WTC11 (cell line): ENCODE measurements around the gene UVRAG.
"Not testable (repeated sequence)": the region's sequence is repeated elsewhere in the genome, so short reads cannot be mapped to it uniquely, and the experiment has no call there.

ENCODE experiments used
- ETV6 ChIP-seq: sonication (generic); formaldehyde crosslinking; IDR thresholded peaks from 2 replicates; pipeline ENCODE4 v1.8.1; 2022; ENCODE audit warnings: mild to moderate bottlenecking, missing genetic modification reagents
- IRF2 ChIP-seq: sonication (generic); formaldehyde crosslinking; IDR thresholded peaks from 2 replicates; pipeline ENCODE4 v1.8.0; 2022; ENCODE audit warnings: low read depth, missing genetic modification reagents, borderline replicate concordance
- NFYB ChIP-seq: sonication (generic); formaldehyde crosslinking; conservative IDR thresholded peaks from 2 replicates; pipeline ENCODE4 v1.8.0; 2022; ENCODE audit warnings: low read depth, missing genetic modification reagents
- SP1 ChIP-seq: sonication (generic); formaldehyde crosslinking; conservative IDR thresholded peaks from 2 replicates; pipeline ENCODE4 v1.8.1; 2022; ENCODE audit warnings: missing genetic modification reagents
- TP53 ChIP-seq: sonication (generic); formaldehyde crosslinking; IDR thresholded peaks from 2 replicates; pipeline ENCODE4 v1.8.1; 2023; ENCODE audit warnings: mild to moderate bottlenecking, missing genetic modification reagents
- ZBTB21 ChIP-seq: sonication (generic); formaldehyde crosslinking; IDR thresholded peaks from 2 replicates; pipeline ENCODE4 v1.8.1; 2023; ENCODE audit warnings: mild to moderate bottlenecking, missing genetic modification reagents, borderline replicate concordance
- ZNF138 ChIP-seq: sonication (generic); formaldehyde crosslinking; conservative IDR thresholded peaks from 2 replicates; pipeline ENCODE4 v1.8.1; 2022; ENCODE audit warnings: mild to moderate bottlenecking, moderate library complexity, missing genetic modification reagents
- ZNF232 ChIP-seq: sonication (generic); formaldehyde crosslinking; IDR thresholded peaks from 2 replicates; pipeline ENCODE4 v1.8.0; 2022; ENCODE audit warnings: mild to moderate bottlenecking, missing genetic modification reagents
- TF ChIP-seq, protein P1 (sequence below): fragments of 200-600 bp; IDR thresholded peaks from 2 replicates; pipeline ENCODE4 v1.8.0; 2022; ENCODE audit warnings: antibody characterized with exemption
- TF ChIP-seq, protein P2 (sequence below): sonication (generic); formaldehyde crosslinking; IDR thresholded peaks from 2 replicates; pipeline ENCODE4 v1.8.1; 2023; ENCODE audit warnings: mild to moderate bottlenecking, missing genetic modification reagents
- TF ChIP-seq, protein P3 (sequence below): sonication (generic); formaldehyde crosslinking; IDR thresholded peaks from 2 replicates; pipeline ENCODE4 v1.8.0; 2022; ENCODE audit warnings: missing genetic modification reagents
- TF ChIP-seq, protein P4 (sequence below): sonication (generic); formaldehyde crosslinking; IDR thresholded peaks from 2 replicates; pipeline ENCODE4 v1.8.0; 2022; ENCODE audit warnings: mild to moderate bottlenecking, missing genetic modification reagents
- TF ChIP-seq, protein P5 (sequence below): sonication (generic); formaldehyde crosslinking; IDR thresholded peaks from 2 replicates; pipeline ENCODE4 v1.8.1; 2023; ENCODE audit warnings: mild to moderate bottlenecking, missing genetic modification reagents, moderate library complexity
- TF ChIP-seq, protein P6 (sequence below): fragments of 250-450 bp; sonication (Bioruptor Pico); IDR thresholded peaks from 2 replicates; pipeline ENCODE4 v1.8.0; 2021; ENCODE audit warnings: mild to moderate bottlenecking

DNA sequence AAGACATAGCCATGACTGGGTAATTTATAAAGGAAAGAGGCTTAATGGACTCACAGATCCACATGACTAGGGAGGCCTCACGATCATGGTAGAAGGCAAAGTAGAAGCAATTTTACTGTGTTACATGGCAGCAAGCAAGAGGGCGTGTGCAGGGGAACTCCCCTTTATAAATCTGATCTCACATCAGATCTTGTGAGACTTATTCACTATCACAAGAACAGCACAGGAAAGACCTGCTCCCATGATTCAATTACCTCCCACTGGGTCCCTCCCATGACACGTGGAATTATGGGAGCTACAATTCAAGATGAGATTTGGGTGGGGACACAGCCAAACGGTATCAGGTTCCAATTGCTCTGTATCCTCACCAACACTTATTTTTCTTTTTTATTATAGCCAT lies 261.2 kb downstream of the UVRAG start:
- TF ChIP-seq, protein P1, sequence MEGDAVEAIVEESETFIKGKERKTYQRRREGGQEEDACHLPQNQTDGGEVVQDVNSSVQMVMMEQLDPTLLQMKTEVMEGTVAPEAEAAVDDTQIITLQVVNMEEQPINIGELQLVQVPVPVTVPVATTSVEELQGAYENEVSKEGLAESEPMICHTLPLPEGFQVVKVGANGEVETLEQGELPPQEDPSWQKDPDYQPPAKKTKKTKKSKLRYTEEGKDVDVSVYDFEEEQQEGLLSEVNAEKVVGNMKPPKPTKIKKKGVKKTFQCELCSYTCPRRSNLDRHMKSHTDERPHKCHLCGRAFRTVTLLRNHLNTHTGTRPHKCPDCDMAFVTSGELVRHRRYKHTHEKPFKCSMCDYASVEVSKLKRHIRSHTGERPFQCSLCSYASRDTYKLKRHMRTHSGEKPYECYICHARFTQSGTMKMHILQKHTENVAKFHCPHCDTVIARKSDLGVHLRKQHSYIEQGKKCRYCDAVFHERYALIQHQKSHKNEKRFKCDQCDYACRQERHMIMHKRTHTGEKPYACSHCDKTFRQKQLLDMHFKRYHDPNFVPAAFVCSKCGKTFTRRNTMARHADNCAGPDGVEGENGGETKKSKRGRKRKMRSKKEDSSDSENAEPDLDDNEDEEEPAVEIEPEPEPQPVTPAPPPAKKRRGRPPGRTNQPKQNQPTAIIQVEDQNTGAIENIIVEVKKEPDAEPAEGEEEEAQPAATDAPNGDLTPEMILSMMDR: not testable (repeated sequence)
- TF ChIP-seq, protein P2, sequence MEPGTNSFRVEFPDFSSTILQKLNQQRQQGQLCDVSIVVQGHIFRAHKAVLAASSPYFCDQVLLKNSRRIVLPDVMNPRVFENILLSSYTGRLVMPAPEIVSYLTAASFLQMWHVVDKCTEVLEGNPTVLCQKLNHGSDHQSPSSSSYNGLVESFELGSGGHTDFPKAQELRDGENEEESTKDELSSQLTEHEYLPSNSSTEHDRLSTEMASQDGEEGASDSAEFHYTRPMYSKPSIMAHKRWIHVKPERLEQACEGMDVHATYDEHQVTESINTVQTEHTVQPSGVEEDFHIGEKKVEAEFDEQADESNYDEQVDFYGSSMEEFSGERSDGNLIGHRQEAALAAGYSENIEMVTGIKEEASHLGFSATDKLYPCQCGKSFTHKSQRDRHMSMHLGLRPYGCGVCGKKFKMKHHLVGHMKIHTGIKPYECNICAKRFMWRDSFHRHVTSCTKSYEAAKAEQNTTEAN (CRISPR knock-in tag): not testable (repeated sequence)
- TF ChIP-seq, protein P3, sequence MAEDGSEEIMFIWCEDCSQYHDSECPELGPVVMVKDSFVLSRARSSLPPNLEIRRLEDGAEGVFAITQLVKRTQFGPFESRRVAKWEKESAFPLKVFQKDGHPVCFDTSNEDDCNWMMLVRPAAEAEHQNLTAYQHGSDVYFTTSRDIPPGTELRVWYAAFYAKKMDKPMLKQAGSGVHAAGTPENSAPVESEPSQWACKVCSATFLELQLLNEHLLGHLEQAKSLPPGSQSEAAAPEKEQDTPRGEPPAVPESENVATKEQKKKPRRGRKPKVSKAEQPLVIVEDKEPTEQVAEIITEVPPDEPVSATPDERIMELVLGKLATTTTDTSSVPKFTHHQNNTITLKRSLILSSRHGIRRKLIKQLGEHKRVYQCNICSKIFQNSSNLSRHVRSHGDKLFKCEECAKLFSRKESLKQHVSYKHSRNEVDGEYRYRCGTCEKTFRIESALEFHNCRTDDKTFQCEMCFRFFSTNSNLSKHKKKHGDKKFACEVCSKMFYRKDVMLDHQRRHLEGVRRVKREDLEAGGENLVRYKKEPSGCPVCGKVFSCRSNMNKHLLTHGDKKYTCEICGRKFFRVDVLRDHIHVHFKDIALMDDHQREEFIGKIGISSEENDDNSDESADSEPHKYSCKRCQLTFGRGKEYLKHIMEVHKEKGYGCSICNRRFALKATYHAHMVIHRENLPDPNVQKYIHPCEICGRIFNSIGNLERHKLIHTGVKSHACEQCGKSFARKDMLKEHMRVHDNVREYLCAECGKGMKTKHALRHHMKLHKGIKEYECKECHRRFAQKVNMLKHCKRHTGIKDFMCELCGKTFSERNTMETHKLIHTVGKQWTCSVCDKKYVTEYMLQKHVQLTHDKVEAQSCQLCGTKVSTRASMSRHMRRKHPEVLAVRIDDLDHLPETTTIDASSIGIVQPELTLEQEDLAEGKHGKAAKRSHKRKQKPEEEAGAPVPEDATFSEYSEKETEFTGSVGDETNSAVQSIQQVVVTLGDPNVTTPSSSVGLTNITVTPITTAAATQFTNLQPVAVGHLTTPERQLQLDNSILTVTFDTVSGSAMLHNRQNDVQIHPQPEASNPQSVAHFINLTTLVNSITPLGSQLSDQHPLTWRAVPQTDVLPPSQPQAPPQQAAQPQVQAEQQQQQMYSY: not testable (repeated sequence)
- not testable (repeated sequence) for TF ChIP-seq ETV6 (CRISPR knock-in tag); NFYB (CRISPR knock-in tag); ZNF138 (CRISPR knock-in tag); TP53 (CRISPR knock-in tag); IRF2 (CRISPR knock-in tag); SP1 (CRISPR knock-in tag); ZNF232 (CRISPR knock-in tag); ZBTB21
- TF ChIP-seq, protein P4, sequence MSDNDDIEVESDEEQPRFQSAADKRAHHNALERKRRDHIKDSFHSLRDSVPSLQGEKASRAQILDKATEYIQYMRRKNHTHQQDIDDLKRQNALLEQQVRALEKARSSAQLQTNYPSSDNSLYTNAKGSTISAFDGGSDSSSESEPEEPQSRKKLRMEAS (CRISPR knock-in tag): not testable (repeated sequence)
- TF ChIP-seq, protein P5, sequence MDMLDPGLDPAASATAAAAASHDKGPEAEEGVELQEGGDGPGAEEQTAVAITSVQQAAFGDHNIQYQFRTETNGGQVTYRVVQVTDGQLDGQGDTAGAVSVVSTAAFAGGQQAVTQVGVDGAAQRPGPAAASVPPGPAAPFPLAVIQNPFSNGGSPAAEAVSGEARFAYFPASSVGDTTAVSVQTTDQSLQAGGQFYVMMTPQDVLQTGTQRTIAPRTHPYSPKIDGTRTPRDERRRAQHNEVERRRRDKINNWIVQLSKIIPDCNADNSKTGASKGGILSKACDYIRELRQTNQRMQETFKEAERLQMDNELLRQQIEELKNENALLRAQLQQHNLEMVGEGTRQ (CRISPR knock-in tag): not testable (repeated sequence)
- TF ChIP-seq, protein P6, sequence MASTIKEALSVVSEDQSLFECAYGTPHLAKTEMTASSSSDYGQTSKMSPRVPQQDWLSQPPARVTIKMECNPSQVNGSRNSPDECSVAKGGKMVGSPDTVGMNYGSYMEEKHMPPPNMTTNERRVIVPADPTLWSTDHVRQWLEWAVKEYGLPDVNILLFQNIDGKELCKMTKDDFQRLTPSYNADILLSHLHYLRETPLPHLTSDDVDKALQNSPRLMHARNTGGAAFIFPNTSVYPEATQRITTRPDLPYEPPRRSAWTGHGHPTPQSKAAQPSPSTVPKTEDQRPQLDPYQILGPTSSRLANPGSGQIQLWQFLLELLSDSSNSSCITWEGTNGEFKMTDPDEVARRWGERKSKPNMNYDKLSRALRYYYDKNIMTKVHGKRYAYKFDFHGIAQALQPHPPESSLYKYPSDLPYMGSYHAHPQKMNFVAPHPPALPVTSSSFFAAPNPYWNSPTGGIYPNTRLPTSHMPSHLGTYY (CRISPR knock-in tag): not testable (repeated sequence)
